ENCODE measurements around the gene TMEM100.

DNA sequence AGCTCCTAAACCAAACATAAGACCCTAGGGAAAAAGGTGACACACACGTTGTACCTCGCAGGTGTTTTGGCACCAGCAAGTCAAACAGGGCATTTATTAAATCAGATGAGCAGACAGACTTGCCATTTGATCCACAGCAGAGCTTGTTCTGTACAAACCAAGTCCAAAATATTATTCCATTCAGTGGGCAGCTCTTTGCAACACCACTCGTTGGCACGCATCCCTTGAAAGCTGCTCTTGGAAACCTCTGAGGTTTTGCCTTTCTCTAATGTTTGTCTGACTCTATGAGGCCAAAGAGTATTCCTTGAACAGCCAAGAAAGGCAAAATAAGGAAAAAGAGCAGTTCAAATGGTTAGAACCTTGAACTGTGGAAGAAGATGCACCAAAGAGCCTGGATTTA lies 12.7 kb downstream of the TMEM100 start:
- TF ChIP-seq POLR2AphosphoS5 (IDR thresholded peaks at IDR 0.05; ENCODE audit: low read depth) (no peak), STAT1 (IDR thresholded peaks at IDR 0.05; ENCODE audit: unreplicated experiment) (no peak), EZH2 (IDR thresholded peaks at IDR 0.05; ENCODE audit: low read depth, unreplicated experiment) (no peak), EZH2phosphoT487 (IDR thresholded peaks at IDR 0.05; ENCODE audit: unreplicated experiment) (no peak), JUNB (IDR thresholded peaks at IDR 0.05; ENCODE audit: unreplicated experiment) (no peak), CREB1 (CRISPR knock-in tag; IDR thresholded peaks at IDR 0.05; ENCODE audit: low read depth) (no peak), ZNF114 (CRISPR knock-in tag; IDR thresholded peaks at IDR 0.05) (no peak)
- TF ChIP-seq, protein P1, sequence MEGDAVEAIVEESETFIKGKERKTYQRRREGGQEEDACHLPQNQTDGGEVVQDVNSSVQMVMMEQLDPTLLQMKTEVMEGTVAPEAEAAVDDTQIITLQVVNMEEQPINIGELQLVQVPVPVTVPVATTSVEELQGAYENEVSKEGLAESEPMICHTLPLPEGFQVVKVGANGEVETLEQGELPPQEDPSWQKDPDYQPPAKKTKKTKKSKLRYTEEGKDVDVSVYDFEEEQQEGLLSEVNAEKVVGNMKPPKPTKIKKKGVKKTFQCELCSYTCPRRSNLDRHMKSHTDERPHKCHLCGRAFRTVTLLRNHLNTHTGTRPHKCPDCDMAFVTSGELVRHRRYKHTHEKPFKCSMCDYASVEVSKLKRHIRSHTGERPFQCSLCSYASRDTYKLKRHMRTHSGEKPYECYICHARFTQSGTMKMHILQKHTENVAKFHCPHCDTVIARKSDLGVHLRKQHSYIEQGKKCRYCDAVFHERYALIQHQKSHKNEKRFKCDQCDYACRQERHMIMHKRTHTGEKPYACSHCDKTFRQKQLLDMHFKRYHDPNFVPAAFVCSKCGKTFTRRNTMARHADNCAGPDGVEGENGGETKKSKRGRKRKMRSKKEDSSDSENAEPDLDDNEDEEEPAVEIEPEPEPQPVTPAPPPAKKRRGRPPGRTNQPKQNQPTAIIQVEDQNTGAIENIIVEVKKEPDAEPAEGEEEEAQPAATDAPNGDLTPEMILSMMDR (conservative IDR thresholded peaks at IDR 0.05; ENCODE audit: low read depth in 2 of 2): no peak
- TF ChIP-seq, protein P2, sequence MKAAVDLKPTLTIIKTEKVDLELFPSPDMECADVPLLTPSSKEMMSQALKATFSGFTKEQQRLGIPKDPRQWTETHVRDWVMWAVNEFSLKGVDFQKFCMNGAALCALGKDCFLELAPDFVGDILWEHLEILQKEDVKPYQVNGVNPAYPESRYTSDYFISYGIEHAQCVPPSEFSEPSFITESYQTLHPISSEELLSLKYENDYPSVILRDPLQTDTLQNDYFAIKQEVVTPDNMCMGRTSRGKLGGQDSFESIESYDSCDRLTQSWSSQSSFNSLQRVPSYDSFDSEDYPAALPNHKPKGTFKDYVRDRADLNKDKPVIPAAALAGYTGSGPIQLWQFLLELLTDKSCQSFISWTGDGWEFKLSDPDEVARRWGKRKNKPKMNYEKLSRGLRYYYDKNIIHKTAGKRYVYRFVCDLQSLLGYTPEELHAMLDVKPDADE (IDR thresholded peaks at IDR 0.05): no peak
- TF ChIP-seq, protein P3, sequence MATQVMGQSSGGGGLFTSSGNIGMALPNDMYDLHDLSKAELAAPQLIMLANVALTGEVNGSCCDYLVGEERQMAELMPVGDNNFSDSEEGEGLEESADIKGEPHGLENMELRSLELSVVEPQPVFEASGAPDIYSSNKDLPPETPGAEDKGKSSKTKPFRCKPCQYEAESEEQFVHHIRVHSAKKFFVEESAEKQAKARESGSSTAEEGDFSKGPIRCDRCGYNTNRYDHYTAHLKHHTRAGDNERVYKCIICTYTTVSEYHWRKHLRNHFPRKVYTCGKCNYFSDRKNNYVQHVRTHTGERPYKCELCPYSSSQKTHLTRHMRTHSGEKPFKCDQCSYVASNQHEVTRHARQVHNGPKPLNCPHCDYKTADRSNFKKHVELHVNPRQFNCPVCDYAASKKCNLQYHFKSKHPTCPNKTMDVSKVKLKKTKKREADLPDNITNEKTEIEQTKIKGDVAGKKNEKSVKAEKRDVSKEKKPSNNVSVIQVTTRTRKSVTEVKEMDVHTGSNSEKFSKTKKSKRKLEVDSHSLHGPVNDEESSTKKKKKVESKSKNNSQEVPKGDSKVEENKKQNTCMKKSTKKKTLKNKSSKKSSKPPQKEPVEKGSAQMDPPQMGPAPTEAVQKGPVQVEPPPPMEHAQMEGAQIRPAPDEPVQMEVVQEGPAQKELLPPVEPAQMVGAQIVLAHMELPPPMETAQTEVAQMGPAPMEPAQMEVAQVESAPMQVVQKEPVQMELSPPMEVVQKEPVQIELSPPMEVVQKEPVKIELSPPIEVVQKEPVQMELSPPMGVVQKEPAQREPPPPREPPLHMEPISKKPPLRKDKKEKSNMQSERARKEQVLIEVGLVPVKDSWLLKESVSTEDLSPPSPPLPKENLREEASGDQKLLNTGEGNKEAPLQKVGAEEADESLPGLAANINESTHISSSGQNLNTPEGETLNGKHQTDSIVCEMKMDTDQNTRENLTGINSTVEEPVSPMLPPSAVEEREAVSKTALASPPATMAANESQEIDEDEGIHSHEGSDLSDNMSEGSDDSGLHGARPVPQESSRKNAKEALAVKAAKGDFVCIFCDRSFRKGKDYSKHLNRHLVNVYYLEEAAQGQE (IDR thresholded peaks at IDR 0.05; ENCODE audit: unreplicated experiment): no peak
